HG02588 (cell line): ENCODE measurements around the gene KIAA0753.
"Not testable (repeated sequence)": the region's sequence is repeated elsewhere in the genome, so short reads cannot be mapped to it uniquely, and the experiment has no call there.

ENCODE experiments used
- ATAC-seq: cut with Tn5 transposase; IDR thresholded peaks from one replicate; pipeline ENCODE4 v1.9.1; 2021; ENCODE audit warnings: mild to moderate bottlenecking, moderate library complexity; ENCODE audit not compliant: unreplicated experiment

Gene KIAA0753

DNA sequence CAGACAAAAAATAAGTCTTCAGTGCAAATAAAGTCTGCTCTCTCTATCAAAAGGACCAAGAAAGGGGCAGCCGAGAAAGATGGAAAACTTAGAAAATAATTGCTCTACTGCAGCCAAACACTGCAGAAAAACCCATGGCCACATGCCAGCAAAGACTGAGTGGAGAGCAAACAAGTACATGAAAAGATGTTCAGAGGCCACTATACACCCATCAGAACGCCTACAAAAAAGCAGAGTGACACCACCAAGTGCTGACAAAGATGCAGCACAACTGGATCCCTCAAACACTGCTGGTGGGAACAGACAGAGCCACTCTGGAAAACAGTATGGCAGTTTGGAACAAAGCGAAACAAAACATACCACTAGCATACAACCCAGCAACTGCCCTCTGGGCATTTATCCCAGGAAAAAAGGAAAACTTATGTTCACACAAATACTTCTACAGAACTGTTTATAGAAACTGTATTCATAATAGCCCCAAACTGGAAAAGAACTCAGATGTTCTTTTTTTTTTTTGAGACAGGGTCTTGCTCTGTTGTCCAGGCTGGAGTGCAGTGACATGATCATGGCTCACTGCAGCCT, 36.7 kb downstream of the KIAA0753 start:
- no peak for ATAC-seq

DNA sequence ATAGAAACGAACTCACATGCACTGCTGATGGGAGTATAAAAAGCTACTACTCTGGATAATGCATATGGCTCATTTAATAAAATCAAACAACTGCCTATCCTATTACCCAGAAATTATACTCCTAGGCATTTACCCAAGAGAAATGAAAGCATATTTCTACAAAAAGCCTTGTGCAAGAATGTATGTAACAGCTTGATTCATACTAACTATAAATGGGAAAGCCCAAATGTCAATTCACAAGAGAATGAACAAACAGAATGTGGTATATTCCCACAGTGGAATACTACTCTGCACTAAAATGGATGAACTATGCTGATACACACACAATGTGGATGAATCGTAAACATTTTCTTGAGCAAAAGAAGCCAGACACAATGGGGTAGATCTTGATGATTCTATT, 38.4 kb downstream of the KIAA0753 start:
- ATAC-seq, result no peak

DNA sequence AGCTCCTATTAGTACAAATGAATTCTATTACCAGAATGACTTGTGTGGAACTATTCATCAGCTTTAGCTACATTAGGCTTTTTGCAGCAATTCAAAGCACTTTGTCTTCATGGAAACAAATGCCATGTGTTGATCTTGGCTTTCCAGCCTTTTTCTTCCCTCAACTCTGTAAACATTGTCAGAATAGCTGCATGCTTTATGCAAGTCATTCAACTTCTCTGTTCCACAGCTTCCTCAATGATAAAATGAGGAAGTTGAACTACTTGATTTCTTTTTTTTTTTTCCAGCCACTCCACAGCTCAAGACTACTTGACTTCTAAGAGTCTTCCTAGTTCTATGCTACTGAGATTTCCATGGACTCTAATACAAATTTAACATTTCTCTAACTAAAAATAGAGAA, 41.1 kb downstream of the KIAA0753 start:
- no peak for ATAC-seq

DNA sequence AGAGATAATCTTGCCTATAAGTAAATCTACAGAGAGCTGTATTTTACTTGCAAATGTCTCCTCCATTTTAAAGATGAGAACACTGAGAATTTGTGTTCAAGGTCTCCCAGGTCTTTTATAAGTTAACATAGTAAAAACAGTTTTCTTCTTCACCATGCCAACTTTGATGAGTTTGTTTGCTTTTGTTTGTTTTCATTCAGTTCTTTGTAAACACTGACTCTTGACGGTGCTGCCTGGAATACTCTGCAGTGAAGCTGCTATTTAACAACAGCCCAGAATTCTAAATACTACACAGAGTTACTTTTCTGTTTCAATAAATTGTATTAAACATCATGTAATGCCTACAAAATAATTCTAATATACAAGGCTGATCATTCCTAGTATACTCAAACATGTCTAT, 42.8 kb downstream of the KIAA0753 start:
- ATAC-seq, result no peak

DNA sequence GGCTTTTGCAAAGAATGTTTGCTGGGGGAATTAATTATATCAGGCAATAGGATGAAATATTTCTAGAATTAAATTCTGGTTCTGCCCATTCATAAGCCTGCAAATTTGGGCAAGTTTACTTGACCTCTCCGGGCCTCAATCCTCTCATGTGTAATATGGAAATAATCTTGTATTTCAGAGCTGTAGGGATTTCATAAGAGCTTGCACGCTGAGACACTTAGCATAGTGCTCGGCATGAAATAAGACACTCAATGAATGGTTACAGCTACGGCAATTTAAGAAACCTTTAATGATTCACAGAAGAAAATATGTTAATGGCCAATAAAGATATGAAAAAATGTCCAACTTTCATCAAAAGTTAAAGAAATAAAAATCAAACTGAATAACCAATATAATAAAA, 43.6 kb downstream of the KIAA0753 start:
- ATAC-seq, result no peak

DNA sequence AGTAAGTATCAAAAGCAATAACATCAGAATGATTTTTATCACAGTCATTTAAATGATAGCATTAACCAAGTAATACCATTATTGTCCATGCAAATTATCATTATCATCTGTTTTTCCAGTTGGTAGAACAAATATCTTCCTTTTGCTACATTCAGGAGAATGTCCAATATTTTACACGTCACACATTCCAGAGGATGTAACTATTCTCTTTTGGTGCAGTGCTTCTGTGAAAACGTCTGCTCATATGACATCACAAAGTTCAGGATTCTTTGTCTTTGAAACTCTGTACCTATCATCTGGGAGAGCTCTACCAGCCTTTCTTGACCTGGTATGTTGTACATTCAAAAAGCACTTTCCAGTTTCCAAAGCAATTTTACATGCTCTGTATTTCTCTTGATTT, 44.0 kb downstream of the KIAA0753 start:
- no peak for ATAC-seq

DNA sequence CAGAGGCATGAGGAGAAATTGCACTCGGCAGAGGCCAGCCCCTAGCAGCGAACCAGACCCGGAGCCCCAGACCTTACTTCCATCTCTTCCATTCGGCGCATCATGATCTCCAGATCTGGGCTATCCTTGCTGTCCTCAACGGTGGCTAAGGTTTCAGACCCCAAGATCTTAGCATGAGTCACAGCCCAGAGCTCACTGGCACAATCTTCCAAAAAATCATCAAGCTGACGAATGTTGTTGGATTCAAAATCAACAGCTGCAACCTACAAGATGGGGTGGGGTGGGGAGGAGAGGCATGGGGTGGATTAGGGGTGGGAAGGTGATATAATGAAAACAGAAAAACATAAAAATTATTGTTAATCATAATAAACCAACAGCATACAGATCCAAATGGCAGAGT, 44.4 kb downstream of the KIAA0753 start:
- no peak for ATAC-seq

DNA sequence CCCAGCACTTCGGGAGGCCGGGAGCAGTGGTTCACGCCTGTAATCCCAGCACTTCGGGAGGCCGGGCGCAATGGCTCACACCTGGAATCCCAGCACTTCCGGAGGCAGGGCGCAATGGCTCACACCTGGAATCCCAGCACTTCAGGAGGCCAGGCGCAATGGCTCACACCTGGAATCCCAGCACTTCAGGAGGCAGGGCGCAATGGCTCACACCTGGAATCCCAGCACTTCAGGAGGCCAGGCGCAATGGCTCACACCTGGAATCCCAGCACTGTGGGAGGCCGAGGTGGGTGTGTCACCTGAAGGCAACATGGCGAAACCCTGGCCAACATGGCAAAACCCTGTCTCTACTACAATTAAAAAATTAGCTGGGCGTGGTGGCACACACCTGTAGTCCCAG, 47.1 kb downstream of the KIAA0753 start:
- not testable (repeated sequence) for ATAC-seq

DNA sequence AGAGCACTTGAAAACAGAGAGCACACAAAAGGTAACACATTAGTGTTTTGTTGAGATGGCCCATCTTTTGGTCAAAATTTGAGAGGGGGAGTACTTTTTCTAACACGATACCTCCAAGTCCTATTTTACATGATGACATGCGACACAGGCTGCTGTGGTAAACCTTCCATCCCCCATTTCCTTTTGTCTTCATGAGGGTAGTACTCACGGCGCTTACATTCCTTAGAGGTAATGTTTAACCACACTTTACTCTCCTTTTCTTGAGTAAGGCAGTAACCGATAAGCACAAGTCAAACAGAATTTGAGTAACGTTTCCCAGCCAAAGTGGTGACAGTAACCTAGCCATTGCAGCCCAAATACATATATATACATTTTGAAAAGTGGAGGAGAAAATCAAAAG, 48.3 kb downstream of the KIAA0753 start:
- no peak for ATAC-seq

DNA sequence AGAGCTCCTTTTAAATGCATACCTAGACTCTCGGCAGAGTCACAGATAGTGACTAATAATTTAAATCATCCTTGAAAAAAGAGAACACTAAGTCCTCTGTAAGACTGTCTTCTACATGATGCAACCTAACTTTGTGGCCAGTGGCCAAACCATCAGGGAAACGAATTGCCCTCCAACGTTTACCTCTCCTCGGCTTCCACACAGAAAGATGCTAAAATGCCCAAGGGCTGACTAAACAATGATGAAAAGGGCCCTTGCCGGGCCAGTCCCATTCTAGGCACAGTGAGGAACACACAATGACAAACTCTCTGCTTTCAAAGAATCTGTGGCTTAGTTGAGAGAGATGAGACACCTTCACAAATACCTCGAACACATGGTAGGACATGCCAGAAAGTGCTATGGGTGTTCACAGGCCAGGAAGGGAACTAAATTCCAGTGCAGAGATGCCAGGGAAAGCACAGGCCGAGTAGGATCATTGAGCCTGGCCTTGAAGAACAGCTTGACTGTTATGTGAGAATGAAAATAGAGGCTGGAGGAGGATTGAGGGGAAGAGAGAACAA, 48.8 kb downstream of the KIAA0753 start:
- no peak for ATAC-seq

DNA sequence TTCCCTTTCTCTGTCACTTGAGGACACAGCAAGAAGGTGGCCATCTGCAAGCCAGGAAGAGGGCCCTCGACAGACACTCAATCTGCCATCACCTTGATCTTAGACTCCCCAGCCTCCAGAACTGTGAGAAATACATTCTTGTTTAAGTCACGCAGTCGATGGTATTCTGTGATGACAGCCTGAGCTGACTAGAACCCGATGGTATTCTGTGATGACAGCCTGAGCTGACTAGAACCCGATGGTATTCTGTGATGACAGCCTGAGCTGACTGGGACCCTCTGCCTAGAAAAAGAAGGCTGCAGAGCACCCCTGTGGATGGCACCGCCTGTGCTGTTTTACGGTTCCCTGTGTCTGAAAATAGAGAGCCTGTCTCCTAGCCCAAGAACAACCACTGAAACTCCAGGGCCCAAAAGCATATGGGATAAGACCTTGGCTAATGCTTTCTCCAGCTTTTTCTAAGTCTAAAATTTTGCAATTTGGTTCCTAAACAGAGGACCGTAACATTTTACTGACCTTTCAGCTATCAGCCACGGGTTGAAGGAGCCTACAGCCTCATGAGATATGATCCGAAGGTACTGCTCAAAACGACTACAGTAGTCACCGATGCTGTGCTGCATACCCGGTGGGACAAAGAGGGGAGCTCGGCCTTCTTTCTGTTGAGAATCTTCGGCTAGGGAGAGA, 51.1 kb downstream of the KIAA0753 start:
- no peak for ATAC-seq

DNA sequence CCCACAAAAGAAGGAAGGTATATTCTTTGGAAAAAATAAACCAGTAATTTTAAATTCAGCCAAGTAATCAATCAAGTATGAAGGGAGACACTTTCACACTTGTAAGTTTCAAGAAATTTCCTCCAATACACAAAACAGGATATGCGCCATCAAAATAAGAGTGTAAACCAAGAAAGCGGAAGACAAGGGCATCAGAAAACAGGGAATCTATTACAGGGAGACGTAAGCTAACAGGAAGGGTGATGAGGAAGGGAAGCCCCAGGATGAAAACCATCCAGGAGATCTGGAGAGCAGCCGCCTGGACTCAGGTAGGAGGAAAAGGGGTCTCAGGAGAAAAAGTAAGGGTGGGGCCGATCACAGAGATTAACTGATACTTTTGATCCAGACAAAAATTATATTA, 52.3 kb downstream of the KIAA0753 start:
- ATAC-seq, result no peak

DNA sequence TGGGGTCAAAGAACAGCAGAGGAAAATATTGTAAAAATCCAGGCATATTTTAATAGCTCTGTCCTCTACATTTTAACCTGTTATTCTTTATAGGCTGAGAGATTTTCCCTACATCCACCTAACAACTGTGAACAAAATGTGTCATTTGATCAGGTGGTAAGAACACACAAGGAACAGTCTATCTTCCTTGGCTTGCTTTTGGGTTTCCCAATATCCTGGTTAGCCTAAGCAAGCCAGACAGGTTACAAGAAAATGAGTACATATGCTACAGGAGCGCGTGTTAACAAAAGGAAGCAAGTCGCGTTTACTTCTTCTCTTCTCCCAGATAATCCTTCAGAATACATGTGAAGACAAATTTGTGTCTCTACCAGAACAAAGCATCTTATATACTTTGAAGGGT, 53.2 kb downstream of the KIAA0753 start:
- ATAC-seq, result no peak

DNA sequence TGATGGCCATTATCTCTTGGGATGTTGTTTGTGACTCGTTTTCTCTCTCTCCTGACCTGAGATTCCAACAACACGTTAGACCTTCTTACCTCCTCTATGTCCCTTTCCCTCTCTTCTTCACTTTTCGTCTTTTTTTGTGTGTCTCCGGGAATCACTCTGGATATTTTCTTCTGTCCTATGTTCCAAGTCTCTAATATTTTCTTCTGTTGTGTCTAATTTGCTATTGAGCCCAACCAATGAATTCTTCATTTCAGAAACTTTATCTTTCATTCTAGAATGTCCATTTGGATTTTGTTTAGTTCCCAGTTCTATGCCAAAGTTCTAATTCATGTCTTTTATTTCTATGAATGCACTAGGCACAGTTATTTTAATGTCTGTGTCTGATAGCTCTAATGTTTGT, 57.1 kb downstream of the KIAA0753 start:
- ATAC-seq, result no peak

DNA sequence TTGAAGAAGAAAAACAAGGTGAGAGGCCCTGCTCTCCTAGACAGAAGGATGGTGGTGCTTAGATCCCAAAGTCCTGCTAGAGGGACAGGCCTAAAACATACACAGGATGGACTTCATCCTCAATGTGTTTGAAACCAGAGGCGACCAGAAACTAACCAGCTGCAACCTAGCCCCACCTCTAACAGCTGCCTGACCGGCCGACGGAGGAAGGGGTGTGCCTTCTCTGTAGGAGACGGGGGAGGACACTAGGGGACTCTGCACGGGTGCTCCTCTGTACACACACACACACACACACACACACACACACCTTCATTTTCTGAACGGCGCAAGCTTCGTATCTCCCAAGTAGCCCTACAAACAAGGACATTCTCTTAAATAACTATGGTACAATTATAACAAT, 59.9 kb downstream of the KIAA0753 start:
- ATAC-seq, result no peak

DNA sequence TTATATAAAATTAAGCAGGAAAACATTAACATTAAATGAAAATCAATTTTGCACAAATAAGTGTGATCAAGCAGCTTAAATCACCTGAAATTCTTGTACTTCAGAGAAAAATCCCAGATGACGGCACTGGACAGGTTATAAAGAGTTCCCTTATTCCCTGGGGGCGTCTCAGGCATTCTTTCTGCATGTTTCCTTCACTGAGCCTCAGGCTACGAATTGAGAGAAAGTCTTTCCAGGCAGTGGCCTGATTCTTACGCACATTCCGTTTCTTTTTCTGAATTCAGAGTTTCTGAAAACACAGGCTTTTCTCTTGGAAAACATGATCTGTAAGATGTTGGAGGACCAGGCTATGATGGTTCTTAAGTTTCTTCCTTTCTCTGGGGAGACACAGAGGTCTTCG, 62.0 kb downstream of the KIAA0753 start:
- no peak for ATAC-seq

DNA sequence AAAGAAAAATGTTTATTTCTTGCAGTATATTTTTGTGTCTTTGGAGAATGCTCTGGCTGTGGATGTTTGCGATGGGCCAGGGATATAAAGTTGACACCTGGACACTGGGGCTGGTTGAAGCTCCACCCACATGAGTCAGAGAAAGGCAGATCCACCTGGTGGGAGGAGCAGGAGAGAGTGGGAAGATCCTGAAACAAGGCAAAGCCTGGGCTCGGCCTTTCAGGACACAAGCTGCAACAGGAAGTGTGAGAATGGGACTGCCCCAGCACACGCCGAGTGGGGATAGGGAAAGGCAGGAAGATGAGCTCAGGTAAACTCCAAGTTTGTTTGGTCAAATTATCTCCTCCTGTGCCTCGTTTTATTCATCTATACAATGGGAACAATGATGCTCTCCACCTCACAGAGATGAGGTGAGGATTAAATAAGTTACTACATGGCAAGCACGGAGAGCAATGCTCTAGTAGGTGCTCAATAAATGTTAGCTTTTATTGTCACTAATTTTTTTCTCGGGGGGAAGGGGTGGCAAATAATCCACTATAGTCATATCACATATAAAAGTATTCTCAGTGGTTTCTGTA, 62.7 kb downstream of the KIAA0753 start:
- no peak for ATAC-seq

DNA sequence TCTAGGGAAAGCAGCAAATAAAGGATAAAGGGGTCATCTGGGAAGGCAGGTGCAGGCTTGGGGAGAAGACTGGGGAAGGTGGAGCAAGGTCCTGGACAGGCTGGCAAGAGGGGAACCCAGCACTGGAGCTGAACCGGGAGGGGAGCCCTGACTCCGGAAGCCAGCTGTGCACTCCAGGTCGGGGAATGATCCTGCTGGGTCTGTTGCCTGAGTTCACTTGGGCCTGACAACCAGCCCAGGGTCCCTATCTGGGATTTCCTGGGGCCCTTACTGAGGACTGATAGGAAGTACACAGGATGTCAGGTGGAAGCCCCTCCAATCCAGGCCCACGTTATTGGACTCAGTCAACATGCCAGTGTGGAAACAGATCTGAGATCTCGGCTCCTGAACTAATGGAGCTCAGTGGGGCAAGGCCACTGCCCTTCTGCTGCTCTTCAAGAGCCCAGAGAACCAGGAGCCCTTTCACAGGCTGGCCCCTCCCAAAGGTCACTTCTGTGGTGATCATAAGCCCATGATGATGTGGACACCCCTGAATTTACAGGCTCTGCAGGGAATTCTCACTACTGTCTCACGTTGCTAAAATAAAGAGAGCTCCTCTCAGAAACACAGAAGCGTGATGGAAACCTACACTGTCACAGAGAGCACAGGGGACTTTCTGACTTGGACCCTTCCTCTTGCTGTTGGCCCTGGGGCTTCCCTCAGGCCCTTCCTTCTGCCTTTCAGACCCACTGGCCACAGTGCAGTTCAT, 64.3 kb downstream of the KIAA0753 start:
- ATAC-seq, result no peak

DNA sequence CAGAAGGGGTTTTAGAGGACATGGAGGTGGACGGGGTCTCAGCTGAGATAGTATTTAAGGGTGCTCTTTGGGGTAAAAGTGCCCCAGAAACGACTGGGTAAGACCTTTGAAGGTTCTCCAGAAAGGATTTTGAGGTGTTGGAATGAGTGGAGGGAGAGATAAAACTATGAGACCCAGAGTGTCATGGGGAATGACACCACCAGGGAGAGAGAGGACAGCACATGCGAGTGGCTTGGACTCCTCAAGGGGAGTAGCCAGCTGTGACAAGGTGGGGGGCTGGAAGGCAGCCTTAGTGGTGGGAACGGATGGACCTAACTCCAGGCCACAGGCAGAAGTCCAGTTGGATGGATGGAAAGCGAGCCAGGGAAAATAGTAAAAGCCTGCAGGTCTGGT, 64.9 kb downstream of the KIAA0753 start:
- no peak for ATAC-seq

DNA sequence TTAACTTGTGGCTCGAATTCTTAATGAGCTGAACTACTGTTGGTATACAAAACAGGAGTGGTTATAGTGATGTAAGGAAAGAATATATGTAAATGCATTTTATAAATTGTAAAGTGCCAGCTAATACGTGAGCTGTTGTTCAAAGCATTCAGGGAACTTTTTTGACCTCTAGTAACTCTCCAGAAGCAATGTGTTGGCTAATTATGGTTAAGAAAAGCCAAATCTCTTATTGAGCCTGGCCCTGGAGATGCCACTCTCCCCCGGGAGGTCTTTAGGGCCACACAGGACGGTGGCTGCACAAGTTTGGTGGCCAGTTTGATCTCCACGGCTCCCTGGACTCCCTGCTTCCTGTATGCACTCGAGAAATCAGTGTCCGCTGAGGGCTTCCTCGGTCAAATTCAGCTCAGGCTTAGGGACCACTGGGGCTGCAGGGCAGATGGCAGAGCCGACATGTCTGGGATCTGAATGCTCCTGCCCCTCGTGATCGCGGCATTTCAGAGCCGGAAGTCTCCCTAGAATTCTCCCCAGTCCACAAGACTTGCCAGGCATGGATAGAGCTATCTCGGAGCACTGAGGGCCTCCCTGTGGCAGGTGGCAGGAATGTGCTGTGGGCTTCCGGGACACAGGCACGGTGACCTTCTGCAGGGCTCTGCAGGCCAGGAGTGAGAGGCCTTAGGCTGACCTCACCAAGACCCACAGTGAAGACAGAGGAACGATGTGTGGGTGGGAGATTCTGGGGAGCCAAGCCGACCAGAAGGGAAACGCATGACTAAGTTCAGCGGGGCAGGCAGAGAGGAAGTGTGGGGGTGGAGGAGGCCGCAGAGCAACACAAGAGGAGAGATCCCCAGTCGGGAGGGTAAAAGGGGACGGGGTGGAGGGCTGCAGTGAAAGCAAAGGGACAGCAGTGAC, 65.6 kb downstream of the KIAA0753 start:
- ATAC-seq, result no peak
